Measurements from ENCODE around the gene PCGF2.
A peak's percentile ranks its signal among the peaks of the same experiment; 100 is the strongest.

The PCGF2 gene

DNA sequence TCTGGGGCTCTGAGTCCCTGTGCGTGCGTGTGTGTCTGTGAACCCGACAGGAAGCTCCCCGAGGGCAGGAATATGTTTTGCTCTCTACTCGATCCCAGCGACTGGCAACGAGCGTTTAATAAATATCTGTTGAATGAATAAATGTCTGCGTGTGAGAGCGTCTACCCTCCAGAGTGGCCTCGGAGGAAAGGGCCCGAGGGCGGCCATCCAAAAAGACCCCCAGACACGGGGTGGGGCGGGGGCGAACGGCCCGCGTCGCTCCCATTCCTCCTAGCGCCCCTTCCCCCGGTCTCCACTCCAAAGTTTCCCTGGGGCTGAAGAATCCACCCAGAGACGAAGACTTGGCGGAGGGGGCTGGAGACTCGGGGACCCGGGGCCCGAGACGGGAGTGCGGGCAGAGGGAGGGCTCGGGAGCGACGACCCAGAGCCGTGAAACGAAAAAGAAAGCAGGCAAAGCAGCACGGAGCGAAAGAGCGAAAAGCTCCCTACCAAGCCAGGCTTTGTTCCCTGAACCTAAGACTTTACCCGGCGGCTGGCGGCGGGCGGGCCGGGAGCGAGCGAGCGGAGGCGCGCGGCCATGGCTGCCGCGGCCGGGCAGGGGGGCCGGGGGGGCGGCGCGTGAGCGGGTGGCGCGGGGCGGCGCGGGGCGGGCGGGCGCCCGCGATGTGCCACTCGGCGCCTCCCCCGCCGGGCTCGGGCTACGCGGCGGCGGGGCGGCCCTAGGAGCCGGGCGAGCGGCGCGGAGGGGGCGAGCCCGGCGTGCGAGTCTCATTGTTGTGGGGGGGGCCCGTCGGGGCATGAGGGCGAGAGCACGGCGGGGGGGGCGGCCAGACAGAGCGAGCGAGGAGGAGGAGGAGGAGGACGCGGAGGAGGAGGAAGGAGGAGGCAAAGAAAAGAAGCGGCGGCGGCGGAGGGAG lies 43.3 kb downstream of the PCGF2 start, which contains the start of gene MLLT6:
Gene MLLT6, plus strand, starts transcription at position 668 of the 917 bp plus-strand sequence. CDS start 360 bp downstream, outside the sequence.
- peak; percentile 63 to 68 for DNase-seq (ENCODE audit: extremely low read depth in 1 of 2, low read depth in 1 of 2)

DNA sequence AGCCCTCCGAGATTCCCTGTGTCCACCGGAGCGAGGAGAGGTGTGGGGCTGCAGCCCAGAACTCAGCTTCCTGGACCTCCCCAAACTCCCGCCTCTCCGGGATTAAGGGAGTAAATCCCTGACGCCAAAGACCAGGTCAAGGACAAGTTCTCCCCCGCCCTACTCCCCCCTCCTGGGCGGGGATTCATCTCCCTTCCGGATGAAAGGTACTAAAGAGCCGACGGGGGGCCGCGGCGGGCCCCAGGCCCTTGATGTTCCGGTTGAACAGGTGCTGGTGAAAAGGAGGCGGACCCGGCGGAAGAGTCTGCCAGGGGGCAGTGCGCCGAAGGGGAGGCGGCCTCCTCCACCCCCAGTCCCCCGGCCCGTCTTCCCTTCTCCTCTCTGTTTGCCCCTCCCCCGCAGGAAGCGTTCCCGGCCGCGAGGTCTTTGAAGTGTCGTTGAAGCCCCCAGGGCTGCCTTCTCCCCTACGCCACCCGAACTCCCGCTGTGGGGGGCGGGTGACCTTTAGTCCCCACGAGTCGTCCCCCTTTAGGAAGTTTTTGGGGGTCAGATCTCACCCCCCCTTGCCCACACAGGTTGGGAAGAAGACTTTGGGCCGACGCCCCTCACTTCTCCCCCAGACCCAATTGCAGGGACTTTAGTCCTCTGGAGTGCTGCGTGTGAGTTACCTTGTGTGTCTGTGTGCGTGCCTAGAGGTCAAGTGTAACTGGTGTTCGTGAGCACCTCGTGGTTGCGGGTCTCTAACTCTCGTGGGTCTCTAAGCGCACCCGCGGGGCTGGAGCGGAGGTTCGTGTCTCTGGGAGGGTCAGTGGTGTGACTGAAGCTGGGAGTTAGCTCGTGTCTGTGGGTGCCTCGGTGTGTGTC lies 44.2 kb downstream of the PCGF2 start:
- DNase-seq (ENCODE audit: extremely low read depth in 1 of 2, low read depth in 1 of 2): peak in 1 of 2 donors; percentile 42

DNA sequence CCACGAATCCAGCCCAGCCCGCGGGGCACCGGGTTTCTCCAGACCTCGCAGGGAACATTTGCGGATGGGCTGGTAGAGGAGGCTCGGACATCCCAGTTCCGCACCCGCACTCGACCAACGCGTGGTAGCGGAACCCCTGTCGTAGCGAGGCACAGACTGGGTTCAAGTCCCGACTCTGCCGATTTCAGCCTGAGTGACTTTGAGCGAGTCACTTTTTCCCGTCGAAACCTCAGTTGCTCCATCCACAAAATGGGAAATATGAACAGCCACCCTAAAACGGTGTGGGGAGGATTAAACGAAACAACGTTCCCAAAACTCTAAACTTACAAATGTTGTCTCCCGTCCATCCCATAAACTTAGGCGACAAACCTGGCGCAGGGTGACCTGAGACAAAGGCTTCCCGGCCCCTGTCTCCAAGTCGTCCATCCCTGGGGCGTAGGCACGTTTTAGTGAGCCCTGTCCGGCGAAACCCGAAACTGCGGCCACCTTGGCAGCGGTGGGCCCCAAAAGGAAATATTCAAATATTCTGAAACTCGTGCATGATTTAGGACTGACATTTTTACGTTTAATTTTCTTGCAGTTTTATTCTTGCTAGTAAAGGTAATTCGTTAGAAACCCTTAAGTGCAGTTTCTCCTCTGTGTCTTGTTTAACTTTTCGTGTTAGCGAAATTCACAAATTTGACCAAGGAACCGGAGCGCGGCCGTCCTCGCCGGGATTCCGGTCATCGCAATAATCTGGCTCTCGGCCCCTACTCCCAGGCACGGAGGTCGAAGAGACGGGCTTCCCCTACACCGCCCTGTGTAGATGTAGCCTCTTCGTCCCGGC lies 45.0 kb downstream of the PCGF2 start:
- no peak for DNase-seq (ENCODE audit: extremely low read depth in 1 of 2, low read depth in 1 of 2)

GRCh38 chr17:38702166-38702915 lies 45.8 kb downstream of the PCGF2 start:
- peak; percentile 46 to 69 for DNase-seq (ENCODE audit: extremely low read depth in 1 of 2, low read depth in 1 of 2)

DNA sequence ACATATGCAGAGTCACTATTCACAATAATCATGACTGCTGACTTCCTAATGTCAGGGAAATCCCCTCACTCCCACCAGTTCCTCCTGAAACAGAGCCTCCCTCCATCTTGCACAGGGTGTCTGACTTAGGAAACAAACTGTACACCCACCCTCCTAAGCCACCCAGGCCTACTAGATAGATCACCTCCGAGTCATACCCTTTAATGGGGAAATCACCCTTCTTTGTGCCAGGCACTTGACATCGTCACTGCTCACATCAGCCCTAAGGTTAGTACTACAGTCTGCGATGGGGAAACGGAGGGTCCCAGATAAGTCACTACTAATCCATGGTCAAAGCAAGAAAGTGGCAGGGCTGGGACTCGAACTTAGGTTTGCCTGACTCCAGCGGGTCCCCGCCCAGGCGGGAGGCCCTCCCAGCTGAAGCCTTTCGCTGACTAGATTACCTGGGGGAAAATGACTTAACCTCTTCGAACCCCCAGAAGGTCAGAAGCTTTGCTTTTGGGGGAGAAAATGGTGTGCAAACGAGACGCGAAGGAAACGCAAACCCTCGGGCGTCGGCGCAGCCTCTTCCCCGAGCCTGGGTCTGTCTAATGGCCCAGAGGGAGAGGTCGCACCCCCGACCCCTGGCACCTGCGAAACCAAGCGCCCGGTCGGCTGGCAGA lies 46.5 kb downstream of the PCGF2 start:
- peak in 1 of 2 donors; percentile 33 for DNase-seq (ENCODE audit: extremely low read depth in 1 of 2, low read depth in 1 of 2)

- no peak for DNase-seq (ENCODE audit: extremely low read depth in 1 of 2, low read depth in 1 of 2)
These were observed 49.4 kb downstream of the PCGF2 start for GRCh38 chr17:38698760-38699159.

GRCh38 chr17:38697061-38697820 lies 50.9 kb downstream of the PCGF2 start:
- no peak for DNase-seq (ENCODE audit: extremely low read depth in 1 of 2, low read depth in 1 of 2)

GRCh38 chr17:38693700-38694329 lies 54.3 kb downstream of the PCGF2 start:
- DNase-seq (ENCODE audit: extremely low read depth in 1 of 2, low read depth in 1 of 2): no peak

DNA sequence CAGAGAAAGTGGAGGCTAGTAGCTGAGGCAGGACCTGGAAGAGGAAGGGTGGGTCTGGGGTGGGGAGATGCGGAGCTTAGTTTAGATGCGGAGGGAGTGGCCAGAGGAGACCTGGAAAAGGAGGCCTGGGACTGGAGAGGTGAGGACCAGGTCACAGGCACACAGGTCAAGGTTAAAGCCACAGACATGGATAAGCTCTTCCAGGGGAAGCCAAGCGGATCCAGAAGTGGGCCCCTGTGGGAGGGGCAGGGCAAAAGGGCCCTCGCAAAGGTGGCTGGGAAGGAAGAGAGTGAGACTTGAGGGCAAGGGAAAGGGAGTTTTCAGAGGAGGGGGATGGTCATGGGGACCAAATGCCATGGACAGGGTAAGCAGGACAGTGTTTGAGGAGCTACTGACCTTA lies 57.0 kb downstream of the PCGF2 start:
- no peak for DNase-seq (ENCODE audit: extremely low read depth in 1 of 2, low read depth in 1 of 2)

- no peak for DNase-seq (ENCODE audit: extremely low read depth in 1 of 2, low read depth in 1 of 2)
These were observed 57.8 kb downstream of the PCGF2 start for GRCh38 chr17:38690386-38690785.

DNA sequence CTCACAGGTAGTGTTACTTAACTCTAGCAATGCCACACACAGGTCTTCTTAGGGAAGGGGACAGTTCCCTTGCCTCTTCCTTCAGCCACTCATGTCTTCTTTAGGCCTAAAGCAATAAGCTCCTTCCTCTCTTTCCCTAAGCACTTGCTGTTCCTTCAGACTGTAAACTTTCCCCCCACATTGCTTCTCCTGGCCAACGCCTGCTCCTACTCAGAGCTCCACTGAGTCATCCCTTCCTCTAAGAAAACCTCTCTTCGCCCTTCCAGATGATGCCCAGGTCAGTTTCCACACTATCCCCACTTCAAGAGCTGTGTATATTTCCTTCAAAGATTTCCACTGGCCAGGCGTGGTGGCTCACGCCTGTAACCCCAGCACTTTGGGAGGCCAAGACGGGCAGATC lies 60.9 kb downstream of the PCGF2 start:
- no peak for DNase-seq (ENCODE audit: extremely low read depth in 1 of 2, low read depth in 1 of 2)

DNA sequence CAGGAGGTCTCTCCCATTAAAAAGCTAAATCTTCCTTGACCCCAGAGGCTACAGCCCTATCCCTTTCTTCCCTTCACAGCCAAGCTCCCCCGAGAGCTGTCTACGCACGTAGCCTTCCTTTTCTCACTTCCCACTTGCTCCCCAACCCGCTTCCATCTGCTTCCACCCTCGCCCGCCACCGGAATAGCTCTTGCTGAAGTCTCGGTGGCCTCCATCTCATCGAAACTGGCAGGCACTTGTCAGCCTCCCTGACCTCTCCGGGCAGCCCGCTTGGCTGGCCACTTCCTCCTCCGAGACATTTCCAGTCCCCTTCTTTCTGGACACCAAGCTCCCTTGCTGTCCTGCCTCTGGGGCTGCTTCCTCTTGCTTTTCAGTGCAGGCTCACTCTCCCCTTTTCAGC lies 62.6 kb downstream of the PCGF2 start:
- no peak for DNase-seq (ENCODE audit: extremely low read depth in 1 of 2, low read depth in 1 of 2)

Data from activated CD8-positive, alpha-beta memory T cell treated with anti-CD3 and anti-CD28 coated beads for 1 hour (primary cell).